Astrocyte (in vitro differentiated cells and primary cell): ENCODE data around the gene ACACB. TPM values are rescaled to one million over a fixed set of nuclear protein-coding genes. Genes with fewer than 3 reads are reported as not detected.

Experiments used
- DNase-seq: peaks from one replicate; pipeline ENCODE4 v3.0.0-alpha.2; 2010; ENCODE audit warnings: low read depth
- FAIRE-seq: peaks from 2 replicates; lab custom pipeline; 2011; peaks lifted over from hg19 to GRCh38; lab: Jason Lieb, UNC
- H2AFZ ChIP-seq: 2 replicates; pipeline ENCODE4 v1.6.0; 2012; ENCODE audit warnings: low read depth, low read length, inconsistent platforms
- H3K27ac ChIP-seq: 2 replicates; pipeline ENCODE4 v1.5.1; 2011; ENCODE audit warnings: low read depth, low read length, inconsistent platforms
- H3K27me3 ChIP-seq: 2 replicates; pipeline ENCODE4 v1.6.0; 2011; ENCODE audit warnings: low read length, inconsistent platforms; ENCODE audit not compliant: insufficient read depth
- H3K36me3 ChIP-seq: 2 replicates; pipeline ENCODE4 v1.5.1; 2011; ENCODE audit warnings: low read length, inconsistent platforms; ENCODE audit not compliant: insufficient read depth
- H3K4me1 ChIP-seq: 2 replicates; pipeline ENCODE4 v1.5.1; 2011; ENCODE audit warnings: low read length, inconsistent platforms; ENCODE audit not compliant: insufficient read depth
- H3K4me2 ChIP-seq: 2 replicates; pipeline ENCODE4 v1.6.0; 2012; ENCODE audit warnings: low read length, inconsistent platforms
- H3K4me3 ChIP-seq: 2 replicates; pipeline ENCODE4 v1.5.1; 2011; ENCODE audit warnings: low read depth, mild to moderate bottlenecking, low read length, inconsistent platforms; ENCODE audit not compliant: insufficient read depth
- H3K79me2 ChIP-seq: 2 replicates; pipeline ENCODE4 v1.6.0; 2012; ENCODE audit warnings: mild to moderate bottlenecking, low read length, inconsistent platforms; ENCODE audit not compliant: insufficient read depth
- H3K9ac ChIP-seq: 2 replicates; pipeline ENCODE4 v1.6.0; 2012; ENCODE audit warnings: mild to moderate bottlenecking, low read length, inconsistent platforms
- H3K9me3 ChIP-seq: 2 replicates; pipeline ENCODE4 v1.5.1; 2012; ENCODE audit warnings: low read depth, mild to moderate bottlenecking, low read length, inconsistent platforms; ENCODE audit not compliant: insufficient read depth
- H4K20me1 ChIP-seq: 2 replicates; pipeline ENCODE4 v1.6.0; 2012; ENCODE audit warnings: low read length, inconsistent platforms; ENCODE audit not compliant: insufficient read depth
- H3K27ac Mint-ChIP-seq: one replicate; pipeline ENCODE4 v1.8.0; 2021; ENCODE audit warnings: mild to moderate bottlenecking, mixed read lengths; ENCODE audit not compliant: unreplicated experiment
- H3K27me3 Mint-ChIP-seq: one replicate; pipeline ENCODE4 v1.8.0; 2021; ENCODE audit warnings: low read depth, mixed read lengths; ENCODE audit not compliant: unreplicated experiment
- H3K36me3 Mint-ChIP-seq: one replicate; pipeline ENCODE4 v1.8.0; 2021; ENCODE audit warnings: low read depth, mixed read lengths; ENCODE audit not compliant: unreplicated experiment
- H3K4me1 Mint-ChIP-seq: one replicate; pipeline ENCODE4 v1.8.0; 2021; ENCODE audit warnings: low read depth, mixed read lengths; ENCODE audit not compliant: unreplicated experiment
- H3K4me3 Mint-ChIP-seq: one replicate; pipeline ENCODE4 v1.8.0; 2021; ENCODE audit warnings: mild to moderate bottlenecking, moderate library complexity, mixed read lengths; ENCODE audit not compliant: unreplicated experiment
- H3K9me3 Mint-ChIP-seq: one replicate; pipeline ENCODE4 v1.8.0; 2021; ENCODE audit warnings: mild to moderate bottlenecking, mixed read lengths; ENCODE audit not compliant: unreplicated experiment
- CTCF ChIP-seq: IDR thresholded peaks from 2 replicates; pipeline ENCODE4 v1.5.1; 2011; ENCODE audit warnings: low read depth, mild to moderate bottlenecking, inconsistent platforms, low read length, moderate library complexity; ENCODE audit not compliant: insufficient read depth
- EZH2 ChIP-seq: IDR thresholded peaks from 2 replicates; pipeline ENCODE4 v1.6.1; 2012; ENCODE audit warnings: mild to moderate bottlenecking, low read length, inconsistent platforms; ENCODE audit not compliant: insufficient read depth
- total RNA-seq: library from RNA; stranded (reverse); gene quantifications from 2 replicates; pipeline ENCODE4 v1.2.1, GENCODE V29; 2021

ACACB gene
- total RNA-seq, 1 donor from 2014 or later: 3.9 TPM

GRCh38 chr12:109307051-109307450 lies 190.7 kb downstream of the ACACB start:
- DNase-seq: no peak
- H3K4me2 ChIP-seq: no peak overlapping the region
- H3K36me3 ChIP-seq: no peaks in the 10 kb centered on the region
- no peaks in the 10 kb centered on the region for H3K36me3 Mint-ChIP-seq
- H3K27ac Mint-ChIP-seq: no peak overlapping the region
- peaks cover 68% of the 10 kb centered on the region for H3K27me3 ChIP-seq
- no peaks in the 10 kb centered on the region for H4K20me1 ChIP-seq
- no peak for TF ChIP-seq CTCF
- TF ChIP-seq EZH2: no peak
- H3K9me3 Mint-ChIP-seq: no peaks in the 10 kb centered on the region
- FAIRE-seq: no peak
- H3K9me3 ChIP-seq: no peaks in the 10 kb centered on the region
- no peaks in the 10 kb centered on the region for H3K79me2 ChIP-seq
- no peak overlapping the region for H3K27ac ChIP-seq
- no peak overlapping the region for H3K9ac ChIP-seq
- no peak overlapping the region for H2AFZ ChIP-seq
- H3K4me3 Mint-ChIP-seq: no peak overlapping the region
- H3K4me1 ChIP-seq: peaks cover 3% of the 10 kb centered on the region
- H3K4me1 Mint-ChIP-seq: no peaks in the 10 kb centered on the region
- peaks cover 85% of the 10 kb centered on the region for H3K27me3 Mint-ChIP-seq
- H3K4me3 ChIP-seq: no peak overlapping the region

GRCh38 chr12:109308534-109309380 lies 192.4 kb downstream of the ACACB start, which contains the start of gene FOXN4:
FOXN4 (minus strand) TSS chr12:109309284; CDS start chr12:109308321, 963 bp downstream.
- Histone ChIP-seq H3K79me2 (no peaks in the 10 kb centered on the region), H3K27me3 (peaks cover 63% of the 10 kb centered on the region), H3K27ac (no peak within 1 kb of the TSS), H4K20me1 (no peaks in the 10 kb centered on the region), H2AFZ (peak within 1 kb of the TSS; percentile 66), H3K9ac (no peak within 1 kb of the TSS), H3K4me1 (peaks cover 3% of the 10 kb centered on the region), H3K9me3 (no peaks in the 10 kb centered on the region), H3K4me3 (no peak within 1 kb of the TSS), H3K4me2 (peak within 1 kb of the TSS; percentile 77), H3K36me3 (no peaks in the 10 kb centered on the region)
- DNase-seq (no peak), FAIRE-seq (no peak)
- H3K4me3 Mint-ChIP-seq: peak within 1 kb of the TSS; percentile 86
- no peak within 1 kb of the TSS for H3K27ac Mint-ChIP-seq
- peaks cover 86% of the 10 kb centered on the region for H3K27me3 Mint-ChIP-seq
- H3K36me3 Mint-ChIP-seq: no peaks in the 10 kb centered on the region
- TF ChIP-seq CTCF (no peak), EZH2 (peak; percentile 93)
- H3K4me1 Mint-ChIP-seq: no peaks in the 10 kb centered on the region
- H3K9me3 Mint-ChIP-seq: no peaks in the 10 kb centered on the region
